ENCODE data around the gene HHAT. TPM values are rescaled to one million over a fixed set of nuclear protein-coding genes. Genes with fewer than 3 reads are reported as not detected.

Gene HHAT
- total and polyA plus RNA-seq, 8 donors: under 0.01 to 5.8 (median 1.6) TPM

DNA sequence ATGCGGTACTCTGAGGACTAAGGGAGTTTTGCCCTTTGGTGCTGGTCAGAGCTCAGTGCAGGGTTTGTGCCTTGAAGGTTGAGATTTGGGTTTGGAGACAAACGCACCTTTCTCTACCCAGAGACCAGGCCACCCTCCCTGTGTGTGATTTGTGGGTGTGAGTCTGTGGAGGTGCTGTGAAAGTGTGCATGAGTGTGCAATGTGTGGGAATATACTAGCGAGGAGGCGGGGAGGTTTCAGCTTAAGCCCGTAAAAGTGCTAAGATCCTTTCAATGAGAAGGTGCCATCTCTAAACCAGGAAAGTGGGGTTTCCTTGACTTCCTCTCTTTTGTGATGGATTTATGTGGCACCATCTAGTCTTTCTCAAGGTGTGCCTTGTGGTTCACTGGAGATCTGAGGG, 225.7 kb downstream of the HHAT start:
- Histone ChIP-seq H3K36me3 (no peaks in the 10 kb centered on the region), H3K27me3 (no peaks in the 10 kb centered on the region), H3K4me1 (peaks cover 0 to 11% (median 5%) of the 10 kb centered on the region in 4 donors), H3K4me3 (no peak overlapping the region), H3K9me3 (no peaks in the 10 kb centered on the region), H3K27ac (no peak overlapping the region)
- WGBS, 5 donors: 94 to 97% (median 95%) methylated on average over 5 of the region's 5 CpGs
- intact Hi-C loops (cut with DNase I; ENCODE audit: low total_unique reads): no loop called here
- TF ChIP-seq, protein P1, sequence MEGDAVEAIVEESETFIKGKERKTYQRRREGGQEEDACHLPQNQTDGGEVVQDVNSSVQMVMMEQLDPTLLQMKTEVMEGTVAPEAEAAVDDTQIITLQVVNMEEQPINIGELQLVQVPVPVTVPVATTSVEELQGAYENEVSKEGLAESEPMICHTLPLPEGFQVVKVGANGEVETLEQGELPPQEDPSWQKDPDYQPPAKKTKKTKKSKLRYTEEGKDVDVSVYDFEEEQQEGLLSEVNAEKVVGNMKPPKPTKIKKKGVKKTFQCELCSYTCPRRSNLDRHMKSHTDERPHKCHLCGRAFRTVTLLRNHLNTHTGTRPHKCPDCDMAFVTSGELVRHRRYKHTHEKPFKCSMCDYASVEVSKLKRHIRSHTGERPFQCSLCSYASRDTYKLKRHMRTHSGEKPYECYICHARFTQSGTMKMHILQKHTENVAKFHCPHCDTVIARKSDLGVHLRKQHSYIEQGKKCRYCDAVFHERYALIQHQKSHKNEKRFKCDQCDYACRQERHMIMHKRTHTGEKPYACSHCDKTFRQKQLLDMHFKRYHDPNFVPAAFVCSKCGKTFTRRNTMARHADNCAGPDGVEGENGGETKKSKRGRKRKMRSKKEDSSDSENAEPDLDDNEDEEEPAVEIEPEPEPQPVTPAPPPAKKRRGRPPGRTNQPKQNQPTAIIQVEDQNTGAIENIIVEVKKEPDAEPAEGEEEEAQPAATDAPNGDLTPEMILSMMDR (IDR thresholded peaks at IDR 0.05): no peak
- TF ChIP-seq POLR2A (IDR thresholded peaks at IDR 0.05) (no peak), POLR2AphosphoS5 (IDR thresholded peaks at IDR 0.05) (no peak), EP300 (IDR thresholded peaks at IDR 0.05) (no peak)
- DNase-seq: no peak

- H3K36me3 ChIP-seq: no peaks in the 10 kb centered on the region
- DNase-seq: no peak
- H3K27me3 ChIP-seq: no peaks in the 10 kb centered on the region
- 88 to 100% (median 91%) methylated on average over 1 of the region's 1 CpG for WGBS, 5 donors
- no peaks in the 10 kb centered on the region for H3K9me3 ChIP-seq
- intact Hi-C loops (cut with DNase I; ENCODE audit: low total_unique reads): no loop called here
- no peak overlapping the region for H3K4me3 ChIP-seq
- H3K4me1 ChIP-seq: peaks cover 0 to 11% (median 5%) of the 10 kb centered on the region in 4 donors
- no peak for TF ChIP-seq EP300 (IDR thresholded peaks at IDR 0.05)
- no peak for TF ChIP-seq POLR2A (IDR thresholded peaks at IDR 0.05)
- TF ChIP-seq, protein P1 (IDR thresholded peaks at IDR 0.05): no peak
- TF ChIP-seq POLR2AphosphoS5 (IDR thresholded peaks at IDR 0.05): no peak
- H3K27ac ChIP-seq: no peak overlapping the region
These were observed 227.8 kb downstream of the HHAT start for GRCh38 chr1:210556475-210556874.

DNA sequence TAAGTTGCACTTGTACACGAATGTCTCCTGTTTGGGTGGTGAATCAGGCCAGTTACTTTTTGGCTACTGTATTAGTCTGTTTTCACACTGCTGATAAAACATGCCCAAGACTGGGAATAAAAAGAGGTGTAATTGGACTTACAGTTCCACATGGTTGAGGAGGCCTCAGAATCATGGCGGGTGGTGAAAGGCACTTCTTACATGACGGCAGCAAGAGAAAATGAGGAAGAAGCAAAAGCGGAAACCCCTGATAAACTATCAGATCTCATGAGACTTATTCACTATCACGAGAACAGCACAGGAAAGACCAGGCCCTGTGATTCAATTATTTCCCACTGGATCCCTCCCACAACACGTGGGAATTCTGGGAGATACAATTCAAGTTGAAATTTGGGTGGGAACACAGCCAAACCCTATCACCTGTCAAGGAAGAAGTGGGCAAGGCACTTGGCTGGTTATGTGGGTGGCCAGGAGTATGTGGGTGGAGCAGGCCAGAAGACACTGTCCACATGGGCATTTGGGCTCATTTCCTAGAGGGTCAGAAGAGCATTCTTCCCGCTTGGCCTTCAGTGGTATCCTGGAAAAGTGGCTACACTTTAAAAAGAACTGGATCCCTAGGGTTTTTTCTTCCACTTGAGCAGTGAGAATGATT, 228.8 kb downstream of the HHAT start:
- no peak for DNase-seq
- H3K9me3 ChIP-seq: no peaks in the 10 kb centered on the region
- no peaks in the 10 kb centered on the region for H3K36me3 ChIP-seq
- intact Hi-C loops (cut with DNase I; ENCODE audit: low total_unique reads): no loop called here
- no peak overlapping the region for H3K27ac ChIP-seq
- peaks cover 0 to 11% (median 5%) of the 10 kb centered on the region in 4 donors for H3K4me1 ChIP-seq
- TF ChIP-seq POLR2AphosphoS5 (IDR thresholded peaks at IDR 0.05): no peak
- no peak for TF ChIP-seq EP300 (IDR thresholded peaks at IDR 0.05)
- TF ChIP-seq, protein P1 (IDR thresholded peaks at IDR 0.05): no peak
- no peak for TF ChIP-seq POLR2A (IDR thresholded peaks at IDR 0.05)
- WGBS, 5 donors: 57 to 79% (median 67%) methylated on average over 7 of the region's 7 CpGs
- no peaks in the 10 kb centered on the region for H3K27me3 ChIP-seq
- no peak overlapping the region for H3K4me3 ChIP-seq

DNA sequence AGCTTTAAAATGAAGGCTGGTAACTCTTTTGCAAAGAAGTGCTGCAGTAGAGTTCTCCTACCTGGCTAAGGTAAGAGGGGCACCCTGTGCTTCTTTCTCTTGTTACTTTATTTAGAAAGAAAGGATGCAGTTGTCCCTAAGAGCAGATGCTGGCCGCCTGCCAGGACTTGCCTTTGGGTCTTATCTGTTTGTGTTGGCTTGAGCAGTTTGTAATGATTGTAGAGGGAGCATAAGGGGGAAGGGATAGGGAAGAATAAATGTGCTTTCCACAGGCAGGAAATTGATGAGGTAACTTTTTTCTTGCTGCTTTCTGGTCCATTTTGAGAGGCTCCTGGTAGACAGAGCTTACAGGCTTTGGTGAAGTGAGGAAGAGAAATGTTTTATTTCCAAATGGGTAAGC, 229.6 kb downstream of the HHAT start:
- TF ChIP-seq POLR2AphosphoS5 (IDR thresholded peaks at IDR 0.05) (no peak), EP300 (IDR thresholded peaks at IDR 0.05) (no peak), POLR2A (IDR thresholded peaks at IDR 0.05) (no peak)
- TF ChIP-seq, protein P1 (IDR thresholded peaks at IDR 0.05): no peak
- DNase-seq: peak; percentile 76 to 82
- 0 to 10% (median 5%) methylated on average over 1 of the region's 1 CpG for WGBS, 5 donors

More for the DNA sequence above, 229.6 kb downstream of the HHAT start:
- H3K36me3 ChIP-seq: no peaks in the 10 kb centered on the region
- intact Hi-C loops (cut with DNase I; ENCODE audit: low total_unique reads): no loop called here
- H3K4me1 ChIP-seq: peaks cover 0 to 11% (median 5%) of the 10 kb centered on the region in 4 donors
- H3K27ac ChIP-seq: no peak overlapping the region
- no peaks in the 10 kb centered on the region for H3K27me3 ChIP-seq
- H3K4me3 ChIP-seq: no peak overlapping the region
- no peaks in the 10 kb centered on the region for H3K9me3 ChIP-seq

All from stomach (tissue), 9 donors.